D721Med (cell line): ENCODE results near the gene EPB41L3.

Source experiments
- DNase-seq: peaks from one replicate; pipeline ENCODE4 v3.0.0; 2011; ENCODE audit warnings: low spot score; ENCODE audit not compliant: insufficient read length
- FAIRE-seq: peaks from 2 replicates; lab custom pipeline; 2011; peaks lifted over from hg19 to GRCh38; lab: Jason Lieb, UNC
- CTCF ChIP-seq: IDR thresholded peaks from 2 replicates; pipeline ENCODE4 v1.5.1; 2012; ENCODE audit warnings: mild to moderate bottlenecking, control low read depth; ENCODE audit not compliant: insufficient read depth; ENCODE audit errors: missing control alignments

Gene EPB41L3

DNA sequence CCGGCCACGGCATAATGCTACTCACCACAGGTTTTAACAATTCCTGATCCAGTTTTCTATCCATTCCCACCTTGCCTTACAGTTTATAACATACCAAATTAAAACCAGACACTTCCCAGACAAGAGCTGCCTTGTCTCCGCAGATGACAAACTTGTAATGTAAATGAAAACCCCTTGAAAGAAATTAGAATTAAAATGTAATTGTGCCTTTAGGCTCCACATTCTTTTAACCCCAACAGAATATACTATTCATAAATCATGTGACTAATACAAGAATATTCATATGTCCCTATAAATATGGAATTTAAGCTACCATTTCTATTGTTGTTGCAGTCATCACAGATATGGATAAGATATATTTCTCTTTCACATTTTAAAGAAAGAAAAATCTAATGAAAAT lies 178.4 kb downstream of the EPB41L3 start:
- FAIRE-seq (no peak), DNase-seq (no peak)
- TF ChIP-seq CTCF, result no peak

GRCh38 chr18:5350636-5351035 lies 193.2 kb downstream of the EPB41L3 start:
- DNase-seq (no peak), FAIRE-seq (no peak)
- no peak for TF ChIP-seq CTCF
